HG02759 (cell line): Measurements from ENCODE around the gene ZNF524.
A peak's percentile ranks its signal among the peaks of the same experiment; 100 is the strongest.
"Not testable (repeated sequence)": the region's sequence is repeated elsewhere in the genome, so short reads cannot be mapped to it uniquely, and the experiment has no call there.

Experiments
- ATAC-seq: cut with Tn5 transposase; IDR thresholded peaks from one replicate; pipeline ENCODE4 v1.9.1; 2021; ENCODE audit warnings: mild to moderate bottlenecking, moderate library complexity; ENCODE audit not compliant: unreplicated experiment

Gene ZNF524, protein sequence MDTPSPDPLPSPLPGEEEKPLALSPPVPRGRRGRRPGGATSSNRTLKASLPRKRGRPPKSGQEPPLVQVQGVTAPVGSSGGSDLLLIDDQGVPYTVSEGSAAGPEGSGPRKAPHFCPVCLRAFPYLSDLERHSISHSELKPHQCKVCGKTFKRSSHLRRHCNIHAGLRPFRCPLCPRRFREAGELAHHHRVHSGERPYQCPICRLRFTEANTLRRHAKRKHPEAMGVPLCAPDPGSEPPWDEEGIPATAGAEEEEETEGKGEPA

DNA sequence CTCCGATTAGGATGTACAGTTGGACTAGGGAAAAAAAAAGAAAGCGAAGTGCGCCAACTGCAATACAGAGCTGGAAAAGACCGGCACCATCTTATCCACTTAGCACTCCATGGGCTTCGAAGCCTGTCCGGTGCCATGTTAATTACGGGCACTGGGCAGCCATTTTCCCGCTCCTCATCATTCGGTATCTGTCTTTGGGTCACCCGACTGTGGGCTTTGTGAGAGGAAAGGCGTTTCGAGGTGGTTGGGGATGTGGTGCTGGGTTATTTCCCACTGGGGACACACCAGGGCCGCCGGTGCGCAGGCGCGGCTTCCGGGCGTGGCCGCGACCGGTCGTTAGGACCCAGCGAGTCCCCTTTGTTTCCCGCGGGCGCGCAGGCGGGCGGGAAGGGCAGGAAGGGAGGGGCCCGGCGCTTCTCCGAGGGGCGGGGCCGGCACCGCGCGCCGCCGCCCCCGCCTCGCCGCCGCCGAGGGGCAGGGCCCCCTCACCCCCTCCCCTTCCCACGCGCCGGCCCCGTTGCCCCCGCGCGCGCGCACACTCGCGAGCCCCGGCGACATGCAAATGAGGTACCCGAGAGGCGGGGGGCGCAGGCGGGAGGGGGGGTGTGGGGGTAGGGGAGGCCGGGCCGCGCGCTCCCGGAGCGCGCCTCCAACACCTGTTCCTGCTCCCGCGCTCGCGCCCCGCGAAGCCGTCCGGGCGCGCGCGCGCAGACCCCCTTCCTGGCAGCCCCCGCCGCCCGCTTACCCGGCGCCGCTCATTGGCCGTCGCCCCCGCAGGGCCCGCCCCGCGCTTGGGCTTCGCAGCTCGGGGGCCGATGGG is at the start of gene ZNF524:
Gene ZNF524 (plus strand): TSS at position 447 of the 820 bp plus-strand sequence. CDS start 1,825 bp downstream, outside the sequence.
- peak; percentile 50 for ATAC-seq

DNA sequence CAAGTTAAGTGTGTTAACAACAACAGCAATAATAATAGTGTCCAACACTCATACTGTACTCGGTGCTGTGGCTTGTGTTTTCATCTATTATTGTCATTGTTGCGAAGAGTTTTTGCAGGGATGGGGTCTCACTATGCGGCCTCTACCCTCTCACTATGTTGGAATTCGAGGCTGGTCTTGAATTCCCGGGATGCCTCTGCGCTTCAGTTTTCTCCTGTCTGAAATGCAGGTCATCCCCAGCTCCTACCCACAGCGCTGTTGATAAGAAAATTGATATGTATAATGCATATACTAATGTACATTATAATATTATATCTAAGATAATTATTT is 49.8 kb upstream of the ZNF524 start:
- ATAC-seq = no peak

DNA sequence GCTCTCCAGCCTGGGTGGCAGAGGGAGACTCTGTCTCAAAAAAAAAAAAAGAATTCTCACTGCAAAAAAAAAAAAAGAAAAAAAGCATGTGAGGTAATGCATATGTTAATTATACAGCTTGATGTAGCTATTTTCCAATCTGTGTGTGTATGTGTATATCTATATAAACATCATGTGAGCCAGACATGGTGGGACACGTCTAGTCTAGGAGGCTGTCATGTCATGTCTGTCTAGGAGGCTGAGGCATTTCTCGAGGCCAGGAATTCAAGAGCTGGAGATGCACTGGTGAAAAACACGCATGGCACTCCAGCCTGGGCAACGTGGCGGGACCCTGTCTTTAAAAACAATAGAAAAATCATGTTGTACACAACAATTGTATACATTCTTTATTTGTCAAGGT is 47.9 kb upstream of the ZNF524 start:
- no peak for ATAC-seq

DNA sequence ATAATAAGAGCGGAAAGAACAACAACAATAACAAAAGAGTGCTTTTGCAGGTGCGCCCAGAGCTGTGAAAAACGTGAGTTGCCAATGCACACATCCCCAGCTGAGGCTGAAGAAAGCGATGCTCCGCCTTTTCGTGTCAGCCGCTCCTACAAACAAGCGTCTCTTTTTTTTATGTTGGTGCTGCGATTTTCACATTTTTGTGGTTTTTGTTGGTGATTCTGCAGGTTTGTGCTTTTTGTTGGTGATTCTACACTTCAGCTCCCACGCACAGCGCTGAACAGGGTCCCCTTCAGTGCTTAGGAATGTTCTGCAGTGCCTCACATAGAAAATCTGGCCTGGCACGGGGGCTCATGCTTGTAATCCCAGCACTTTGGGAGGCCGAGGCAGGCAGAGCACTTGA is 47.5 kb upstream of the ZNF524 start:
- no peak for ATAC-seq

DNA sequence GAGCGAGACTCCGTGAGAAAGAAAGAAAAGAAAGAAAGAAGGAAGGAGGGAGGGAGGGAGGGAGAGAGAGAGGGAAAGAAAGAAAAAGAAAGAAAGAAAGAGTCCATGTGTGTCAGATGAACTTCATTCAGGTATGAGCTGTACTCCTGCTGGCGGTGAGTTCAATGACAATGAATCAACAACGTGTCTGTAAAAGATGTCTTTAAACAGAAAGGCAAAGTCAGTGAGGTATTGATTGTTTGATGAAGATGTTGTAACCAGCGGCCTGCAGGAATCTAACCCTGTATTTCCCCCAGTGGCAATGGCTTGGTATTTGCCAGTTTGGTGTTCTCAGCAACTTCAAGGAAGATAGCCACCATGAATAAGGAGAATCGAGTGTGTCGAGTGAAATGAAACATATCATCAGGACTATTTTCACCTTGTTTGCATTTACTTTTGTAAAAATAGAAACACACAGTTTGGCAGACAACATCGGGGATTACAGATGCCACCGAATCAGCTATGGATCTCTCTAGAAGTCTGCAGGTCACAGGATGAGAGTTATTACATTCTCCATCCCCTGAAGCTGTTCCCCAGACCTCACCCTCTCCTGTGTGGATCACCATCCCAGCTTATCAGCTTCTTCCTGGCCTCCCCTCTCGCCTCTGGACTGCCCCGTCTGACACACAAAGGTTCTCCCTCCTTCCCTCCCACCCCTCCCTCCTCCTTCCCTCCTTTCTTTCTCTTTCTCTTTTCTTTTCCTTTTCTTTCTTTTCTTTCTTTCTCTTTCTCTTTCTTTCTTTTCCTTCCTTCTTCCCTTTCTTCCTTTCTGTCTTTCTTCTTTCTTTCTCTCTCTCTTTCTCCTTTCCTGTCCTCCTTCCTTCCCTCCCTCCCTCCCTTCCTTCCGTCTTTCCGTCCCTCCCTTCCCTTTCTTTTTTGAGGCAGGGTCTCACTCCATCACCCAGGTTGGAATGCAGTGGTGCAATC is 46.6 kb upstream of the ZNF524 start:
- ATAC-seq = no peak

DNA sequence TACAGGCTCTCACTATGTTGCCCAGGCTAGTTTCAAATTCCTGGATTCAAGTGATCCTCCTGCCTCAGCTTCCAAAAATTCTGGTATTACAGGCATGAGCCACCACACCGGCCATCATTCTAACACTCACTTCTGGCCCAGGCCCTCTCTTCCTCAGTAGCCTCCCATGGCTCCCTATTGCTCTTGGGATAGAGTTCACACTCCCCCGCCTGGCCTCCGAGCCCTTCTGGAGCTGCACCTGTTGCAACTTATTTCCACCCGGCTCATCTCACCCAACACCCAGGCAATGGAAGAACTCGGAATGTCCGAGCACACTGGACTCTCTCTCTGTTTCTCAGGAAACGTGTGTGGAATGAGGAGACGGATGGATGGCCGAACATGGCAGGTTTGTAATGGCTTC is 45.8 kb upstream of the ZNF524 start:
- no peak for ATAC-seq

DNA sequence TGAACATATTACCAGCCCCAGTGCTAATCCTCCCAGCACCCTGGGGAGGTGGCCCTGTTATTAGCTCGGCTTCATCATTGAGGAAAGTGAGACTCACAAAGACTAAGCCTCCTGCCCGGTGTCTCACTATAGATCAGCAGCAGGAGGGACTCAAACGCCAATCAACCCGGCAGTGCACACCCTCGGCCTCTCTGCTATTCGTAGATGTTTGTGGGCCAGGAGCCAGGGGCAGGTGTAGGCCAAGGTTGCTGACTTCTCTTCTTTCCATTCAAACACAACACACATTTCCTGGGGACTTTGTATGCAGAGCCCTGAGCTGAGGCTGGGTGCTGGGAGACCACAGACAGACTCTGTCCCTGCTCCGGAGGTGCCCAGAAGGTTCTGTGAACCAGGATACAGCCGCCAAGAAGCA is 45.3 kb upstream of the ZNF524 start:
- no peak for ATAC-seq

DNA sequence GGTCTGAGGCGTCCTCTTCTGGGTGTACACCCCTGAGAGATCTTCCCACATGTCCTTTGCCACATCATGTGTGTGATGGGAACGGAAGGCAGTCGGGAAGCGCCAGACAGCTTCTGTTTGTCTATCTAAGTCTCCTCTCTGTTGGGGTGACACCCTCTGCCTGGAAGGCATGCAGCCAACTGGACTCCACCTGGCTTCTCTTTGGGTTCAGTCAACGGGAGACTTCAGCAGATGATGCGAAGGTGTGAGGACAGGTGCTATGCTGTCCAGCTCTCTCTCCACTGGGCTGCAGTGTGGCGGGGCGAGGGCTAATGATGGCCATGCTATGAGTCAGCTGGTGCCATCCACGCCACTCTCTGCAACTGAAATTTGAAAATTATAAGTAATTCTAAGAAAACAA is 40.4 kb upstream of the ZNF524 start:
- no peak for ATAC-seq

DNA sequence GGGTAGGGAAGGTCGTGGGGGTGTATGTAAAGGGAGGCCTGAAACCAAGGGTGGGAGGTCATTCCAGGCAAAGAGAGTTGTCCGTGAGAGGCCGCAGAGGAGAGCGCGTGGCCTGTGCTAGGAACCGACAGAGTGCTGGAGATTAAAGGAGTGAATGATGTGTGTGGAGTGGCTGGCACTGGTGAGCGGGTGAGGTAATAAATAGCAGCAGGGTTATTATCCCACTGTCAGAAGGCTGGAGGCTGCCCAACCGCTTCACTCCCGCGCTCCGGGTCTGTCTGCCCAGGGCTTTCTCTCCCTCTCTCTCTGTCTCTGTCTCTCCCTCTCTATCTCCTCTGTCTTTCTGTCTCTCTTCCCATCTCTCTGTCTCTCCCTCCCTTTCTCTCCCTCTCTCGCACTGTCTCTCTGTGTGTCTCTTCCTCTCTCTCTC is 36.8 kb upstream of the ZNF524 start:
- no peak for ATAC-seq

DNA sequence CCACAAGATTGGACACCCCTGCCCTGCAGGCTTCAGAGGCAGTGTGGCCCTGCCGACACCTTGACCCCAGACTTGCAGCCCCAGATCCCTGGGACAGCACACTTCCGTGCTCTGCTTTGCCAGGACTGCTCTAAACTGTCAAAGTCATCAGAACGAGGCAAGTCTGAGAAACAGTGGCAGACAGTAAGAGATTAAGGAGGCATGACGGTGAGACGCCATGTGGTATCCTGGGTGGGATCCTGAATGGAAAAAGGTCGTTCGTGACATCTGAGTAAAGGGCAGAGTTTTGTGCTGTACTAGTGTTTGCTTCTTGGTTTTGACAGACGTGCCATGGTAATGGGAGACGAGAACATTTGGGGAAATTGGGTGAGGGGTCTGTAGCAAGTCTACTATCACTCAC is 33.3 kb upstream of the ZNF524 start:
- ATAC-seq = no peak

DNA sequence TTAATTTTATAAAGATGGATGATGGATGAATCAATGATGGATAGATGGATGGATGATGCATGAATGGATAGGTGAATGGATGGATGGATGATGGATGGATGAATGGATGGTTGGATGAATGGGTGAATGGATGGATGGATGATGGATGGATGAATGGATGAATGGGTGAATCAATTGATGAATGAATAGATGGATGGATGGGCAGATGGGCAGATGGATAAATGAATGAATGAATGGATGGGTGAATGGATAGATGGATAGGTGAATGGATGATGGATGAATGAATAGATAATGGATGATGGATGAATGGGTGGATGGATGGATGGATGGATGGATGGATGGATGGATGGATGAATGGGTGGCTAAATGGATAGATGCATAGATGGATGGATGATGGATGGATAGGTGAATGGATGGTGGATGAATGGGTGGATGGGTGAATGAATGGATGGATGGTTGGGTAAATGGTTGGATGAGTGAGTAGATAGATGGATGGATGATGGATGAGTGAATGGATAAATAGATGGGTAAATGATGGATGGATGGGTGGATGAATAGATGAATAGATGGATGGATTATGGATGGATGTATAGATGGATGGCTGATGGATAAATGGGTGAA is 32.3 kb upstream of the ZNF524 start:
- no peak for ATAC-seq

DNA sequence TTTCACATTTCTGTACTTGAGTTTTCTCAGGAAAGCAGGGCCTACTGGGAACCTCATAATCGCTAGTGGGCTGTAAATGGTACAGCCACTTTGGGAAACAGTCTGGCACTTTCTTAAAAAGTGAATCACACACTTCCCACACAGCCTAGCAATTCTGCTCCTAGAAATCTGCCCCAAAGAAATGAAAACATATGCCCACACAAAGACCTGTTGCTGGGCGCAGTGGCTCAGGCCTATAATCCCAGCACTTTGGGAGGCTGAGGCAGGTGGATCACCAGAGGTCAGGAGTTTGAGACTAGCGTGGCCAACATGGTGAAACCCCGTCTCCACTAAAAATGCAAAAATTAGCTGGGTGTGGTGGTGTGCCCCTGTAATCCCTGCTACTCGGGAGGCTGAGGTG is 30.6 kb upstream of the ZNF524 start:
- ATAC-seq = not testable (repeated sequence)

DNA sequence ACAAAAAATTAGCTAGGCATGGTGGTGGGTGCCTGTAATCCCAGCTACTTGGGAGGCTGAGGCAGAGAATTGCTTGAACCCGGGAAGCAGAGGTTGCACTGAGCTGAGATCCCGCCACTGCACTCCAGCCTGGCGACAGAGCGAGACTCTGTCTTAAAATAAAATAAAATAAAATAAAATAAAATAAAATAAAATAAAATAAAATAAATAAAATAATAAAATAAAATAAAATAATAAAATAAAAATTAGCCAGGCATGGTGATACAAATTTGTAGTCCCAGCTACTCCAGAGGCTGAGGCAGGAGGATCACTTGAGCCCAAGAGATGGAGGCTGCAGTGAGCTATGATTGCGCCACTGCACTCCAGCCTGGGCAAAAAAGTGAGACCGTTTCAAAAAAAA is 26.2 kb upstream of the ZNF524 start:
- not testable (repeated sequence) for ATAC-seq

DNA sequence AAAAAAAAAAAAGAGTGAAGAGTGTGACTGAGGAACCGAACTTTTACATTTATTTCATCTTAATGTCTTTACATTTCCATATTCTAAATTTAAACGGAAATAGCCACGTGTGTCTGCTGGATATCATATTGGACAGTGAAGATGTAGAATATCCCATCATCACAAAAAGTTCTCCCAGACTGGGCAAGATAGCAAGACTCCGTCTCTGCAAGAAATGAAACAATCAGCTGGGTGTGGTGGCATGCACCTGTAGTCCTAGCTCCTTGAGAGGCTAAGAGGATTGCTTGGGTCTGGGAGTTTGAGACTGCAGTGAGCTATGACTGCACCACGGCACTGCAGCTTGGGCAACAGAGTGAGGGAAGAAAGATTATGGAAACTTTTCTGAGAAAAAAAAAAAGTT is 23.3 kb upstream of the ZNF524 start:
- ATAC-seq = no peak

DNA sequence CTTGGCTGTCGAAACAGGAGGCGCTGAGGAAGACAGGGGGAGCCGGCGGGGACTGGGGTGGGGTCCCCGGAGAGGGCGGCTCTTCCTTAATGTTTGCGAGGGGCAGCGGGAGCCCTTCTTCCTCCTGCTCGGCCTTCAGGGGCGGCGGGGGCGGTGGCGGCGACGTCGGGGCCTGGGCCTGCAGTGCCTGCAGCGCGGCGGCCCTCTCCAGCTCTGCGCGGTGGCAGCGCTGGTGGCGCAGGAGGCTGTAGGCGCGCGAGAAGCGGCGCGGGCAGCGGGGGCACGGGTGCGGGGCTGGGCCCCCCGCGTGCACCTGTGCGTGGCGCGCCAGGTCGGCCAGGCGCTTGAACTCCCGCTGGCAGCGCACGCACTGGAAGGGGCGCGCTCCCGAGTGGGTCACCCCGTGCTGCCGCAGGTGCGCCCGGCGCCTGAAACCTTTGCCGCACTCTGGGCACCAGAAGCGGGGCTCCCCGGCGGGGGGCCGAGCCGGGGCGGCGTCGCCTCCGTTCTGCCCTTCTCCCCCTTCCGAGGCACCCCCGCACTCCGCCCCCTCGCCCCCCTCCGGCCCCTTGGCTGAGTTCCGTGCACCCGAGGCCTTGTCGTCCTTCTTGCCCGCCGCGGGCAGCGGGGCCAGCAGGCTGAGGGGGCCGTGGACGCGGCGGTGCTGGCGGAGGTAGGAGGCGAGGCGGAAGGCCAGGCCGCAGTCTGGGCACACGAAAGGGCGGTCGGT is 21.9 kb upstream of the ZNF524 start:
- ATAC-seq = no peak

DNA sequence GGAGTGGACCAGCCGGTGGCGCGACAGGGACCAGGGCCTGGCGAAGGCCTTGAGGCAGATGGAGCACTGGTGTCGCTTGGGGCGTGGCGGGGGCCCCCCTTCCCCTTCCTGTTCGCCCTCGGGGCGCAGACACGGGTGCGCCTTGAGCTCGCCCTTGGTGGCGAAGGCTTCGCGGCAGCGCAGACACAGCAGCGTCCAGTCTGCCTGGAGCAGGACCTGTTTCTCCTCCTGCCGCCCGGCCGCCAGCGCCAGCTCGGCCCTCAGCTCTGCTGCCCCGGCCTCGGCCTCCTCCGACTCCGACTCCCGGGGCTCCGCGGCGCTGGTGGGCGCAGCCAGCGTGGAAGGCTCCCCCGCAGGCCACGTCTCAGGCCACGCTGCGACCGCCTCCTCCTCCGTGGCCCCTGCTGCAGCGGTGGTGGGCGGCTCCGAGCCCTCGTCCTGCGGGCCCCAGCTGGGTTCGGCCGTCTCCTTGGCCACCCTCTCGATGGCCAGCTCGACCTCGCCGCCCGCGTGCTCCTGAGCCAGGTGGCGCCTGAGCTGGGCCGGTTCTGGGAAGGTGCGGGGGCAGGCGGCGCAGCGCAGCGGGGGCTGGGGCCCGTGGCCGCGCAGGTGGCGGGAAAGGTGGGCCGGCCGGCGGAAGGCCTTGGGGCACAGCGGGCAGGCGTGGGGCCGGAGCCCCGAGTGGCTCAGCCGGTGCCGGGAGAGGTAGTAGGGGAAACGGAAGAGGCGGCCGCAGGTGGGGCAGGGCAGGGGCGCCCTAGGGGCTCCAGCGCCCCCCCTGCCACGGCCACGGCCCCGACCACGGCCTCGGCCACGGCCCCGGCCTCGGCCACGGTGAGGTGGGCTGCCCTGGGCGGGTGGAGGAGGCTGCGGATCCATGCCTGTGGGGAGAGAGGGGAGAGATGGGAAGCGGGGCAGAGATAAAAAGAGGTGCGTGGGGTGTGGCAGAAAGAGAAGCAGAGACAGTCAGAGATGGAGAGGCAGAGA is 21.0 kb upstream of the ZNF524 start:
- no peak for ATAC-seq

DNA sequence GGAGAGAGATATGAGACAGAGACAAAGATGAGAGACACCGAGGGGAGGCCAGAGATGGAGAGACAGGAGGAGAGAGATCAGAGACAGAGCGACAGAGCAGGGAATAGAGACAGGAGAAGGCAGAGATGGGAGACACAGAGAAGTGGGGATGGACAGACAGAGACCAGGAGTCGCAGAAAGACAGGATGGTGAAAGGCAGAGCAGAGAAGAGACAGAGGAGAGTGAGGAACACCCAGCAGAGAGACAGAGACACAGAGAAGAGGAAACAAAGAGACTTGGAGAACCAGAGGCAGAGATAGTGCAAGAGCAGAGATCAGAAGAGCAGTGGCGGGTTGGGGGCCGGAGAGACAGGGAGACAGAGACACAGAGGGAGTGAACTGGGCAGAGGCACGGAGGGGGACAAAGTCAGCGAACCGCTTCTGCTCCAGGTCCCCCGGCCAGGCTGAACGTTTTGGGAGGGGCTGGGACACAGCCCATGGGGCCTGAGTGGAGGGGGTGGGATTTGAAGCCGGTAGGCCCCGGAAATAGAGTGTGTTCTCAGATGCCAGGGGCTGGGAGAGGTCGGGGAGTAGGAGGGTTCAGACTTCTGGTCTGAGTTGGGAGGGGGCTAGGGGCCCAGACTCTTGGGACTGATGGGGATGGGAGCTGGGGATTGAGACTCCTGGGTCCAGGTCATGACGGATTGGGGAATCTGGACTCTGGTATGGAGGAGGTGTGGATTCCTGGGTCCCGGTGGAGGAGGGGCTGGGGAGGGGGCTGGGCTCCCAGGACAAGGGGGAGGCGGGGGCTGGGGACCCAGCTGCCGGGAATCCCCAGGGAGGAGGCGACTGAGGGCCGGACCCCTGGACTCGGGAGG is 20.1 kb upstream of the ZNF524 start:
- ATAC-seq = peak; percentile 9

DNA sequence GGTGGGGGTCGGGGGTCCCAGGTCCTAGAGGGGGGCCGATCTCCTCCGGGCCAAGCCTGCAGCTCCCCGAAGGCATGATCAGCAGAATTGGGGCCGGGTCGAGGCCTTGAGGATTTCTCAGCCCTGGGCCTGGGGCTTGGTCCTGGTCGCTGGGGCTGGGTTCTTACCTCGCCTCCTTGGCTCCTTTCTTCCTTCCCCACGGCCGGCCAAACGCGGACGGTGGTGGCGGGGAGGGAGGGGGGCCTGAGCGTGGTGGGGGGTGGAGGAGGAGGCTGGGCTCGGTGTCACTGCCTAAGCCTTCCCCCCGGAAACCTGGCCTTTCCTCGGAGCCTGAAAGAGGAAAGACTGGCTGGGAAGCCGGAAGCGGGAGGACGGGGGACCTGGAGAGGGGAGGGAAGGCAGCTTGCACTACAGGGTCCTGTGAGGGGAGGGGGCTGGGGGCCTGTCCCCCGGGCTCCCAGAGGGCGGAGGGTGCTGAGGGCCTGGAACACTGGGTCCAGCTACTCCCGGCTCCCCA is 19.4 kb upstream of the ZNF524 start, which contains the start of gene ZNF579:
Gene ZNF579 (minus strand): TSS at position 221 of the 517 bp plus-strand sequence. CDS start 1,209 bp downstream, outside the sequence.
- ATAC-seq = peak; percentile 64
